Fibroblast of pulmonary artery (primary cell): ENCODE measurements around the gene AXIN1.

Experiments
- DNase-seq: peaks from one replicate; pipeline ENCODE4 v3.0.0-alpha.2; 2010; ENCODE audit warnings: low read depth
- H3K4me3 ChIP-seq: replicated peaks from 2 replicates; pipeline ENCODE4 v1.5.1; 2011; ENCODE audit warnings: low read depth, mild to moderate bottlenecking, control low read depth, low read length, moderate library complexity
- CTCF ChIP-seq: IDR thresholded peaks from 2 replicates; pipeline ENCODE4 v1.5.1; 2011; ENCODE audit warnings: mild to moderate bottlenecking, control low read depth, low read length, inconsistent platforms; ENCODE audit errors: missing control alignments

Gene AXIN1

GRCh38 chr16:371515-372301 is 19.2 kb upstream of the AXIN1 start:
- no peak for TF ChIP-seq CTCF
- no peak for DNase-seq

GRCh38 chr16:370979-371514 is 18.5 kb upstream of the AXIN1 start:
- peak overlapping the region; percentile 47 for H3K4me3 ChIP-seq
- no peak for DNase-seq
- TF ChIP-seq CTCF: no peak

More at GRCh38 chr16:371515-372301, 19.2 kb upstream of the AXIN1 start:
- no peak overlapping the region for H3K4me3 ChIP-seq

- DNase-seq: peak; percentile 96
- TF ChIP-seq CTCF: no peak
- peak within 1 kb of the TSS; percentile 47 for H3K4me3 ChIP-seq
These were observed 17.9 kb upstream of the AXIN1 start, which contains the start of gene MRPL28 for GRCh38 chr16:370443-370842. MRPL28 (minus strand) TSS chr16:370538; CDS start chr16:370218, 320 bp downstream.

GRCh38 chr16:369866-370436 is 17.4 kb upstream of the AXIN1 start:
- no peak for DNase-seq
- peak overlapping the region; percentile 47 for H3K4me3 ChIP-seq
- TF ChIP-seq CTCF: no peak

GRCh38 chr16:369275-369865 is 16.8 kb upstream of the AXIN1 start:
- peak overlapping the region; percentile 47 for H3K4me3 ChIP-seq
- no peak for DNase-seq
- TF ChIP-seq CTCF: no peak

GRCh38 chr16:368388-369158 is 16.1 kb upstream of the AXIN1 start:
- DNase-seq: no peak
- H3K4me3 ChIP-seq: no peak overlapping the region
- TF ChIP-seq CTCF: no peak
